Measurements from ENCODE around the gene PLXND1. TPM values are rescaled to one million over a fixed set of nuclear protein-coding genes. Genes with fewer than 3 reads are reported as not detected.

PLXND1 gene
- total RNA-seq, 2 donors from 2014 or later, result 4.1 to 4.2 TPM

Other genes with a start within 250 kb of the PLXND1 start
- 1 to 10 TPM; 1.0 to 1.4 TPM for gene EFCAB12, start 178.0 kb downstream of the PLXND1 start, total RNA-seq
- 10 to 100 TPM; 55.3 to 60.9 TPM for gene MBD4, start 166.7 kb downstream of the PLXND1 start, total RNA-seq
- 10 to 100 TPM; 20.5 to 26.9 TPM for gene IFT122, start 166.5 kb downstream of the PLXND1 start, total RNA-seq
- gene RHO, start 78.0 kb downstream of the PLXND1 start, total RNA-seq, result not detected
- gene H1-8, start 63.5 kb downstream of the PLXND1 start, total RNA-seq, result not detected

Data from activated T-cell treated with anti-CD3 and anti-CD28 coated beads, Interleukin-2, amount 50 U/mL, for 72 hours (primary cell).